ENCODE measurements around the gene MBD1.
"Not testable (repeated sequence)": the region's sequence is repeated elsewhere in the genome, so short reads cannot be mapped to it uniquely, and the experiment has no call there.

MBD1 gene

DNA sequence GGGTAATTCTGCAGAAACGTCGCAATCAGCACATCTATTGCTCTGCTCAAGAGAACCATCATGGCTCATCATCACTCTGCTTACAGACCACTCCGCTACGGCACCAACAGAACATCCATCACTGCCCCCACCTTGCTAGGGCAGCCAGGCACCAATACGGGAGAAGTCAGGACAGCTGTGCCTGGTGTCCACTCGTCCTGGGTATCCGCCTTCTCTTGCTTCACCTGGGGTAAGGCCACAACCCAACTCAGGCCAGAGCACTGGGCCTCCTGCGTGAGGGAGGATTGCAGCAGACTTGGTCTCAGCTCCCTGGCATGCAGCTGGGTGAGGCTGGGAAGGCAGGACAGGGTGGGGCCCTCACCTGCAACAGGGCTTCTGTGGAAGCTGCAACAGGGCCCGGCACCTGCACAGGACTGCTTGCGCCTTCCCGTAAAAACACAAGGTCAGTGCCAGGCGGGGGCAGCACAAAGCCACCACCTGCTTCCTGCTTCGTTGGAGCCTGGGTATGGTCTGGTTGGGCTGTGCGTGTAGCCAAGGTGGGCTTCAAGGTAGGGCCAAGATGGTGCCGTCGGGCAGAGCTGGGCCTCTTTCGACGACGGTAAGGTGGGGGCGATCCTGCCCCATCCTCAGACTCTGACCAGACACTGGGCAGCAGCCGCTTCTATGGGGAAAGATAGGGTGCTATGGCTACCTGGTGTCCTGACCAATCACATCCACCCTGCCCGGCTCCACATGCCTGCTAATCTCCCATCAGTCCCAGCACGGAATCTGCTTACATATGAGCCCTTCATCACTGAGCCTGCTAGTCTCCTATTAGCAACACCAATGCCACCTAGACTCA lies 7.9 kb downstream of the MBD1 start:
- no peak for DNase-seq (ENCODE audit: low read depth, low spot score)

DNA sequence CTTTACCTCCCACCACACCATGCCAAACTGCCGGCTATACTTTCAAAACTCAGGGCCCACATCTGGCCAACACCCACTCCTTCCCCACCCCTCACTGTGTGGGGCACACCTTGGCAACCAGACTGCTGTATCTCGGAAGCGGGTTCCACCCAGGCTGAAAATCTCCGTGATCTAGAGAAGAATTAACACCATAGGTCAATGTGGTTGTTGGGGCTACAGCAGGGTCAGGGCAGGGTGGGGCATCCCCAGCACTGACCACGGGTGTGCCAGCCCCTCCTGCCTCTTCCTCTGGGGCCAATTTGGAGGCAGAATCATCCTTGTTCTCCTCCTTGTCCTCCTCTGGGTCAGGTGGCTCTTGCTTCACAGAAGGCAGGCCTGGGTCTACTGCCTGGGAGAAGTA lies 8.8 kb downstream of the MBD1 start:
- DNase-seq (ENCODE audit: low read depth, low spot score) = no peak

GRCh38 chr18:50268022-50268747 lies 13.1 kb downstream of the MBD1 start:
- peak; percentile 92 for DNase-seq (ENCODE audit: low read depth, low spot score)

- DNase-seq (ENCODE audit: low read depth, low spot score) = peak; percentile 92
These were observed 15.0 kb downstream of the MBD1 start, which contains the start of gene CFAP53 for GRCh38 chr18:50266248-50266704. Gene CFAP53 (minus strand): TSS chr18:50266495. CDS start chr18:50266404, 91 bp downstream.

DNA sequence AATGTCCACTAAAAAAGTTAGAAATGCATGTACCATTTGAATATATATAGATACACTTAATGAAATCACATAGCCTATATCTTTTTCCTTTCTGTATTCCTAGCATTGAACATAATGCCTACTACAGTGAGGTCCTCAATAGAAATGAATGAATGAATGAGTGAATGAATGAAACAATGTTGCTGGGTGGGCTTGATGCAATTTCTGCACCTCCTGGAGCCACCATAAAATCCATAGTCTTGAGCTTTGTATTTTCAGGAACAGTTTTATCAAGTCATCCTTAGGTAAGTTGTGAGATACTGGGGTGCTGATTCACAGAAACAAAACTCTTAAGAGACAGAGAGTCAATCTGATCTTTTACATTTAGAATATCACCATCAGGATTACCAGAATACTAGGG lies 18.3 kb downstream of the MBD1 start:
- no peak for DNase-seq (ENCODE audit: low read depth, low spot score)

- no peak for DNase-seq (ENCODE audit: low read depth, low spot score)
These were observed 30.4 kb downstream of the MBD1 start for GRCh38 chr18:50250935-50251334.

GRCh38 chr18:50249576-50249975 lies 31.7 kb downstream of the MBD1 start:
- DNase-seq (ENCODE audit: low read depth, low spot score) = no peak

GRCh38 chr18:50247561-50247960 lies 33.8 kb downstream of the MBD1 start:
- DNase-seq (ENCODE audit: low read depth, low spot score) = no peak

DNA sequence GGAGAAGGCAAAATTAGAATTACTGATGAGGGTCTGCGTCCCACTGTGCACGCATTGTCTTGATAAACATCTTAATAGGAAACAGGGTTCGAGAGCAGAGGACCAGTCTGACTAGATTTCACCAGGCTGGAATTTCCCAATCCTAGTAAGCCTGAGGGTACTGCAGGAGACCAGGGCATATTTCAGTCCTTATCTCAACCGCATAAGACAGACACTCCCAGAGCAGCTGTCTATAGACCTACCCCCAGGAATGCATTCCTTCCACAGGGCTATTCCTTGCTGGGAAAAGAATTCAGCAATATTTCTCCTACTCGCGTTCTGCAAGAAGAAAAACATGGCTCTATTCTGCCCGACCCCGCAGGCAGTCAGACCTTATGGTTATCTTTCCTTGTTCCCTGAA lies 39.6 kb downstream of the MBD1 start:
- DNase-seq (ENCODE audit: low read depth, low spot score) = not testable (repeated sequence)

- DNase-seq (ENCODE audit: low read depth, low spot score) = no peak
These were observed 41.2 kb downstream of the MBD1 start for GRCh38 chr18:50240080-50240563.

DNA sequence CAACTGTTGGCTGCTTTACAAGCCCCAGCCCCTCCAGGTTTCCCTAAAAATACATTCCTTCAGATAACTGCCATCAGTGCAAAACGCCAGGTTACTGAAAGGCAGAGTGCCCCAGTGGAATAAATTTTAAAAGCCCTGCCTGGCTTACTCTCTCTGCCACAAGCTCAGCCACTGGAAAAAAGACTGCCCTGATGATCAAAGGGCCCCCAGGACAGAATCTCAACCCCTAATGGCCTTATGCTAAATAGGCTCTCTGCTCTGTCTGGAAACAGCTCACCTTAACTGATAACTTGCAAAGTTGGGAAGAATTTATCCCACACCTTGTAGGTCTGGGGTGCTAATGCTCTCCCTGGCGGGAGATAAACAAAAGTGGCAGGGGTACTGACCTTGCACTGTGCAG lies 48.9 kb downstream of the MBD1 start:
- peak; percentile 53 for DNase-seq (ENCODE audit: low read depth, low spot score)

DNA sequence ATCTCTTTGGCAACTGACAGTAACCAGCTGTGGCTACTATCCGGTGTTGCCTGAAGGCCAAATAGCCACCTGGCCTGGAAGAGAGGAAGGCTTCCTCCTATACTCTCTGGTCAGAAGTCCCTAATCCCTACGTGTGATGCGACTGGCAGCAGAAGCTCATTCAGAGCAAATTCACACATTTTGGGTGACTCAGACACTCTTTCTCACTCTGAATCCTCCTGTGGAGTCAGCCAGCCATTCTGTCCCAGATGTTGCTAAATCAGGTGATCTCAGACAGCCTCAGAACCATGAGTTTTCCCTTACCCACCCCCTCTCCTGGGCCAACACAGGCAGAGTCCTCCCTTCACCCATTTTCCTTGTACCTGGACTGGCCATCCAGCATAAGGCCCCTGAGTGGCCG lies 49.7 kb downstream of the MBD1 start:
- DNase-seq (ENCODE audit: low read depth, low spot score) = peak; percentile 42

DNA sequence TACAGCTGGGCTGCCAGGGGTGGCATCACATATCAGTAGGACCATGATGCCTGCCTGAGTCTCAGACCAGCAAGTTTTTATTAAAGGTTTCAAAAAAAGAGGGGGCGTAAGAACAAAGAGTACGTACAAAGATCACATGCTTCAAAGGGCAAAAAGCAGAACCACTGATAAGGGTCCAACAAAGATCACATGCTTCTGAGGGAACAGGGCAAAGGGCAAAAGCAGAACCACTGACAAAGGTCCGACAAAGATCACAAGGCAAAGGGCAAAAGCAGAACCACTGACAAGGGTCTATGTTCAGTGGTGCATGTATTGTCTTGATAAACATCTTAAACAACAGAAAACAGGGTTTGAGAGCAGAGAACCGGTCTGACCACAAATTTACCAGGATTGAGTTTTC lies 61.1 kb downstream of the MBD1 start:
- not testable (repeated sequence) for DNase-seq (ENCODE audit: low read depth, low spot score)
